Stomach (tissue), 9 donors: ENCODE results near the gene ATP5IF1. TPM values are rescaled to one million over a fixed set of nuclear protein-coding genes. Genes with fewer than 3 reads are reported as not detected.

Experiments used
- DNase-seq, 2 donors: peaks; one replicate each; pipeline versions ENCODE4 v3.0.0 to v3.0.0-alpha.2; 2013 to 2019
- H3K27ac ChIP-seq, 5 donors: fragments of 200-600 bp in 4 of 5; sonication (generic) in 4 of 5; one replicate each; pipeline ENCODE4 v1.5.1; 2013 to 2019; ENCODE audit warnings: mild to moderate bottlenecking in 1 of 5, moderate library complexity in 1 of 5
- H3K27me3 ChIP-seq, 3 donors: fragments of 200-600 bp; sonication (generic); one replicate each; pipeline ENCODE4 v1.5.1; 2017 to 2019; ENCODE audit warnings: mixed run types in 1 of 3
- H3K36me3 ChIP-seq, 4 donors: fragments of 200-600 bp; sonication (generic); 1 replicate in 3 of 4; 2 replicates in 1 of 4; pipeline ENCODE4 v1.5.1; 2016 to 2019
- H3K4me1 ChIP-seq, 4 donors: fragments of 200-600 bp; sonication (generic); one replicate each; pipeline ENCODE4 v1.5.1; 2016 to 2019
- H3K4me3 ChIP-seq, 4 donors: fragments of 200-600 bp; sonication (generic) in 3 of 4; one replicate each; pipeline ENCODE4 v1.5.1; 2016 to 2019; ENCODE audit warnings: mild to moderate bottlenecking in 1 of 4
- H3K9me3 ChIP-seq, 4 donors: fragments of 200-600 bp; sonication (generic); one replicate each; pipeline ENCODE4 v1.5.1; 2016 to 2019
- CTCF ChIP-seq, 7 experiments: fragments of 450-650 bp in 4 of 7; fragments of 200-600 bp in 3 of 7; sonication (generic) in 3 of 7; IDR thresholded peaks; one replicate each; pipeline ENCODE4 v1.5.1; 2016 to 2019; ENCODE audit warnings: antibody characterized with exemption in 7 of 7, control low read depth in 2 of 7, mild to moderate bottlenecking in 1 of 7
- EP300 ChIP-seq: sonication (generic); formaldehyde crosslinking; IDR thresholded peaks from one replicate; pipeline ENCODE4 v1.6.1; 2017; ENCODE audit warnings: antibody characterized with exemption
- POLR2A ChIP-seq, 4 donors: fragments of 450-650 bp; IDR thresholded peaks; one replicate each; pipeline ENCODE4 v1.6.1; 2016; ENCODE audit warnings: antibody characterized with exemption in 4 of 4, control low read depth in 2 of 4, mild to moderate bottlenecking in 1 of 4, moderate library complexity in 1 of 4
- POLR2AphosphoS5 ChIP-seq, 3 donors: sonication (generic); formaldehyde crosslinking; IDR thresholded peaks; one replicate each; pipeline ENCODE4 v1.6.1; 2016; ENCODE audit warnings: antibody characterized with exemption in 3 of 3
- WGBS, 5 donors: extraction: QIAGEN DNeasy Blood & Tissue Kit in 3 of 5; methylation state at CpG; one replicate each; pipeline versions ENCODE4 v1.1.5 to v1.1.7; 2013 to 2018; 5-methylcytosine and 5-hydroxymethylcytosine counted together
- intact Hi-C: fragments of 100-400 bp; cut with DNase I; formaldehyde crosslinking; loops from one replicate; pipeline ENCODE4 v1.15.1; 2023; ENCODE audit warnings: low total_unique reads
- polyA plus RNA-seq, 3 donors: library from polyadenylated mRNA; stranded (reverse); fragments of 200-250 nt; gene quantifications; one replicate each; pipeline ENCODE4 v1.2.3, GENCODE V29; 2013
- total RNA-seq, 5 donors: library from RNA; depleted of rRNA; stranded (reverse); fragments of >200 nt; gene quantifications; one replicate each; pipeline versions ENCODE4 v1.1.0 to v1.2.3, GENCODE V29; 2014 to 2016
- donor health status: healthy with polysubstance abuse.
- donor health status: Bipolar disorder and iron deficiency.
- donor health status: healthy.

Gene ATP5IF1
- total and polyA plus RNA-seq, 8 donors = 146 to 559 (median 530) TPM

GRCh38 chr1:28249013-28249865 is 13.3 kb downstream of the ATP5IF1 start:
- 15 to 21% (median 17%) methylated on average over 3 of the region's 3 CpGs for WGBS, 5 donors
- Histone ChIP-seq H3K4me3 (peak overlapping the region in 3 of 4 donors; percentile 7 to 21 (median 16)), H3K9me3 (no peaks in the 10 kb centered on the region), H3K27me3 (no peaks in the 10 kb centered on the region), H3K27ac (peak overlapping the region; percentile 13 to 96 (median 89)), H3K36me3 (no peaks in the 10 kb centered on the region), H3K4me1 (peaks cover 34 to 65% (median 47%) of the 10 kb centered on the region in 4 donors)
- TF ChIP-seq POLR2AphosphoS5 (IDR thresholded peaks at IDR 0.05) (peak in 1 of 3 donors; percentile 29), POLR2A (IDR thresholded peaks at IDR 0.05) (no peak)
- intact Hi-C loops = no loop called here
- peak; percentile 59 to 80 for DNase-seq

- intact Hi-C loops = no loop called here
- H3K27me3 ChIP-seq = no peaks in the 10 kb centered on the region
- no peak for DNase-seq
- H3K27ac ChIP-seq = peak overlapping the region; percentile 13 to 96 (median 89)
- H3K4me1 ChIP-seq = peaks cover 27 to 59% (median 41%) of the 10 kb centered on the region in 4 donors
- TF ChIP-seq POLR2AphosphoS5 (IDR thresholded peaks at IDR 0.05) = no peak
- no peak for TF ChIP-seq EP300
- TF ChIP-seq CTCF (IDR thresholded peaks at IDR 0.05) = no peak
- TF ChIP-seq POLR2A (IDR thresholded peaks at IDR 0.05) = no peak
- H3K36me3 ChIP-seq = no peaks in the 10 kb centered on the region
- H3K9me3 ChIP-seq = no peaks in the 10 kb centered on the region
- no peak overlapping the region for H3K4me3 ChIP-seq
- 48 to 53% (median 50%) methylated on average over 4 of the region's 4 CpGs for WGBS, 5 donors
These were observed 14.0 kb downstream of the ATP5IF1 start for GRCh38 chr1:28249866-28250295.

- WGBS, 5 donors = 67 to 81% (median 74%) methylated on average over 6 of the region's 6 CpGs
- Histone ChIP-seq H3K4me3 (no peak overlapping the region), H3K4me1 (peaks cover 8 to 24% (median 18%) of the 10 kb centered on the region in 4 donors), H3K27ac (no peak overlapping the region), H3K9me3 (no peaks in the 10 kb centered on the region), H3K36me3 (no peaks in the 10 kb centered on the region), H3K27me3 (no peaks in the 10 kb centered on the region)
- no peak for TF ChIP-seq EP300
- no peak for TF ChIP-seq POLR2AphosphoS5 (IDR thresholded peaks at IDR 0.05)
- no peak for TF ChIP-seq CTCF (IDR thresholded peaks at IDR 0.05)
- TF ChIP-seq POLR2A (IDR thresholded peaks at IDR 0.05) = no peak
- no peak for DNase-seq
- intact Hi-C loops = no loop called here
These were observed 20.4 kb downstream of the ATP5IF1 start for GRCh38 chr1:28256197-28256827.

- no peak for DNase-seq
- intact Hi-C loops = no loop called here
- Histone ChIP-seq H3K9me3 (no peaks in the 10 kb centered on the region), H3K27me3 (no peaks in the 10 kb centered on the region), H3K27ac (no peak overlapping the region), H3K4me3 (no peak overlapping the region), H3K36me3 (no peaks in the 10 kb centered on the region), H3K4me1 (peaks cover 10 to 33% (median 30%) of the 10 kb centered on the region in 4 donors)
- TF ChIP-seq CTCF (IDR thresholded peaks at IDR 0.05) (no peak), POLR2A (IDR thresholded peaks at IDR 0.05) (no peak), EP300 (no peak), POLR2AphosphoS5 (IDR thresholded peaks at IDR 0.05) (no peak)
- WGBS, 5 donors = 93 to 100% (median 95%) methylated on average over 4 of the region's 4 CpGs
These were observed 21.8 kb downstream of the ATP5IF1 start for GRCh38 chr1:28257736-28258135.
